Testis (tissue), 2 donors: Measurements from ENCODE around the gene LRRC4C.

Experiments
- CTCF ChIP-seq, 3 experiments: fragments of 450-650 bp in 2 of 3; fragments of 200-600 bp in 1 of 3; sonication (generic) in 1 of 3; IDR thresholded peaks; one replicate each; pipeline ENCODE4 v1.5.1; 2016 to 2019; ENCODE audit warnings: antibody characterized with exemption in 3 of 3, mild to moderate bottlenecking in 2 of 3, moderate library complexity in 1 of 3
- POLR2A ChIP-seq: fragments of 450-650 bp; IDR thresholded peaks from one replicate; pipeline ENCODE4 v1.6.1; 2017; ENCODE audit warnings: antibody characterized with exemption, mild to moderate bottlenecking, moderate library complexity

DNA sequence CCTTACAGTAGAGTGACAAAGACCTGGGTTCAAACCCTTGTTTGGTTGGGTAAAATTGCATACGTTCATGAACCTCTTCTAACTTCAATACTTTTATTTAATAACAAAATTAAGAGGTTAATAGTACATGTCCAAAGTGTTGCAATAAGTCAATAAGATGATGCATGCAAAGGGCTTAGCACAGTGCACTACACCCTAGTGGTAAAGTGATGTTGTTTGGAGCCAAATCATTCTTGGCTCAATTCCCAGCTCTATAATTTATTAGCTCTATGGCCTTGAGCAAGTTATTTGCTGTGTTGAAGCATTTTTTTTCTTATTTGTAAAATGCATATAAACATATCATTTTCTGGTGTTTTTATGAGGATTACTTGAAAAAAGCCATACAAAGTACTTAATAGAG is 945.3 kb downstream of the LRRC4C start:
- TF ChIP-seq POLR2A = no peak
- TF ChIP-seq CTCF (IDR thresholded peaks at IDR 0.05) = no peak
